Sciatic nerve (tissue), 2 donors: ENCODE data around the gene PPA1. TPM values are rescaled to one million over a fixed set of nuclear protein-coding genes. Genes with fewer than 3 reads are reported as not detected.
"Not testable (repeated sequence)": the region's sequence is repeated elsewhere in the genome, so short reads cannot be mapped to it uniquely, and the experiment has no call there.

Experiments
- ATAC-seq: fragments of 200-7000 bp; cut with Tn5 transposase; one replicate; pipeline ENCODE4 v1.9.1; 2020; ENCODE audit warnings: mild to moderate bottlenecking, moderate library complexity
- DNase-seq: peaks from one replicate; pipeline ENCODE4 v3.0.0-alpha.2; 2020; ENCODE audit warnings: low spot score
- intact Hi-C: fragments of 100-400 bp; cut with DNase I; formaldehyde crosslinking; loops from one replicate; pipeline ENCODE4 v1.14.2; 2022
- total RNA-seq: library from RNA; stranded (reverse); fragmentation: NEBNext Ultra II Directional; extraction: Animal tissue kit (Norgen Biotek cat#: 25700); gene quantifications from one replicate; pipeline ENCODE4 v1.2.1, GENCODE V29; 2021
- donor health status: DM: no; HTN: no; CAD: no.
- donor health status: DM: no; HTN: no; CAD: no.

PPA1 gene
- total RNA-seq, 1 donor from 2014 or later, result 114 TPM

GRCh38 chr10:70179209-70179608 is 54.0 kb downstream of the PPA1 start:
- intact Hi-C loops, DNase-seq, ATAC-seq: not testable (repeated sequence)

GRCh38 chr10:70178139-70178725 is 55.0 kb downstream of the PPA1 start:
- DNase-seq (no peak), ATAC-seq (no peak)
- intact Hi-C loops, result no loop called here

GRCh38 chr10:70176441-70176840 is 56.8 kb downstream of the PPA1 start:
- no peak for DNase-seq
- intact Hi-C loops, result no loop called here
- ATAC-seq, result no peak

- intact Hi-C loops, result no loop called here
- ATAC-seq (no peak), DNase-seq (no peak)
Observed at GRCh38 chr10:70175516-70175915, 57.7 kb downstream of the PPA1 start.

DNA sequence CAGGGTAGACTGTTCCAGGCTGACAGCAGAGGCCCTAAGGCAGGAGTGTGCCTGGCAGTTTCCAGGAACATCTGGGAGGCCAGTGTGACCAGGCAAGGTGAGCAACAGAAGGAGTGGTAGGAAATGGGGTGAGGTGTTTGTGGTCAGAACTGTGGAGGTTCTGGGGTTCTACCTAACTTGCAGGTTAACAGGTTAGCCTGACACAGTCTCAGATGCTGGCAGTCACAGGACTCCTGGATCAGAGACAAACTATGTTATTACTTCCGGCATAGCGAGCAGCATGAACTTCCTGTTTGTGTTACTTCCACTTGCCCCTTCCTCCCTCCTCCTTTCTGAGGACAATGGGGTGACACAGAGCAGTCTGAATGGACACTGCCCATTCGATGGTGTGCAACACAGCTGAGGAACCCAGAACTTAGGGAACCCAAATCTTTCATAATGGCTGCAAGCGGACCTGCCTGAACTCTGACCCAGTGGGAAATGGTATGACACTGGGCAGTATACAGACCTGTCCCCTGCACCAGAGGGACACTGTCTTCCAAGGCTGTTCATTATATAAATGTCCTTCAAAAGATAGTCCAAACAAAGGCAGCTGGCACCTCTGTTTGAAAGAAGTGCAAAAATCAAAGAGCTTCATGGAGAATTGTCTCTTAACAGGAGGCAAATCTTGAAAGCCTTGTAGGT is 59.0 kb downstream of the PPA1 start:
- ATAC-seq (no peak), DNase-seq (no peak)
- intact Hi-C loops, result no loop called here

DNA sequence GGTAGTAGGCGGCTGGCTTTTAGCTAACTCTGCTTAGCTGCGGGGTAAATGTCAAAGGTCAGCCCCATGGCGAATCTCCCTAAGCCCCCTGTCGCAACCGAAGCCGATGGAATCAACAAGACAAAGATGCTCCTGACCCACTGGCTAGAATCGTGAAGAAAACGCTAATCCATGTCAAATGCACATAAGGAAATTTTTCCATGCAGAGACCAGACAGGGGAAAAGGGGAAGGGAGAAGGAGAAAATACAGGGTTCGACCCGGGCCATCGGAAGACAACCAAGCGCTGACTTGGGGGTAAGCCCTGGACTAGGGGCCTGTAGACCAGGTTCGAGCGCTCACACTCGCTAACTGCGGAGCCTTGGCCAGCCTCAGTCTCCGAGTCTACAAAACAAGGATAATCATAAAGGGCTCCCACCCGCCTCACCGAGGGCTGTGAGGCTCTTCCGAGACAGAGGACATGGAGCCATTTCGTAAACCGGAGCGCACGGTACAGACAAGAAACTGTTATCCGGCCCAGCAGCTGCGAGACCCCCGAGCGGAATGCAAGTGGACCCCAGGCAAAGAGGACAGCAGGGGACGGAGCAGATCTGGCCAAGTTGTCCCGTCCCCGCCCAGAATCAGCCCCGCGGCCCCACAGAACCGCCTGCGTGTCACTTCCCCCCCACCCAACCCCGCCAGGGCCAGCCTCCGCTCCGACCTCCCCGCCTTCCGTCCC is 63.4 kb downstream of the PPA1 start:
- intact Hi-C loops, result no loop called here
- DNase-seq (peak; percentile 66), ATAC-seq (peak; percentile 14)

DNA sequence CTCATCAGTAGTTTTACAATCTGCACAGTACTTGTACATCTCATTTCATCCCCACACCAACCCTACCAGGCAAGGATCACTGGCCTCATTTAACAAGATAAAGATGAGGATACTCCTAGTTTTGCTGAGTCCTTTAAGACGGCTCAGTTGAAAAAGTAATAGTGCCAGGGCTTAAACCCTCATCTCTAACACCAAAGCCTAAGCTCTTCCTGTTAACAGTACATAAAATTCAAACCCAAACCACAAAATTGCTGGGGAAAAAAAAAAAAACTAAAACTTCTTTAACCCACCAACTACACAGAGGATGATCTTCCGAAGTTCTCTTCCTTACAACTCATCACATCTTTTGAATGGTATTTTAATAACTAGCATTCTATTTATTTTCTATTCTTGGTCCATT is 64.2 kb downstream of the PPA1 start:
- ATAC-seq, result no peak
- DNase-seq, result no peak
- intact Hi-C loops, result no loop called here

- DNase-seq (no peak), ATAC-seq (no peak)
- intact Hi-C loops, result no loop called here
Observed at GRCh38 chr10:70167246-70167645, 66.0 kb downstream of the PPA1 start.

- intact Hi-C loops, result no loop called here
- no peak for ATAC-seq
- DNase-seq, result no peak
Observed at GRCh38 chr10:70166394-70166793, 66.8 kb downstream of the PPA1 start.

GRCh38 chr10:70164163-70164562 is 69.1 kb downstream of the PPA1 start:
- no peak for DNase-seq
- no peak for ATAC-seq
- intact Hi-C loops, result no loop called here

GRCh38 chr10:70163448-70163847 is 69.8 kb downstream of the PPA1 start:
- no peak for ATAC-seq
- no peak for DNase-seq
- intact Hi-C loops, result no loop called here

GRCh38 chr10:70162892-70163201 is 70.4 kb downstream of the PPA1 start:
- DNase-seq (no peak), ATAC-seq (no peak)
- intact Hi-C loops, result no loop called here

- ATAC-seq (no peak), DNase-seq (no peak)
- intact Hi-C loops, result no loop called here
Observed at GRCh38 chr10:70162151-70162891, 70.9 kb downstream of the PPA1 start.

DNA sequence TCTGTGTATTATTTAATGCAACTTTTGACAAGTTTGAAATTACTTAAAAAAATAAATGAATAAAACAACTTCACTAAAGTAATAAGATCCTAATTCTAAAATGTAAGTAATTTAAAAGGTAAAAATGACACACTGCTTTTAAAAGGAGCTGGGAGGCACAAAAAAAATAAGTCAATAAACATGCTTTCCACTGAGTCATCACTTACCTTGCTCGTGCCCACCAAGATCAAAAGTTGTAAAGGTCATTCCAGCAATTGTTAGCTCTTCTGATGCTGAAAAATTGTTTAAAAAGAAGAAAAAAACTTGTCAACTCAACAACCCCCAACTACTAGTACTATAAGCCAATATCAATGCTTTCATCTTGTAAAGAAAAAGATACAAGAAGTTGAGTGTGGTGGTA is 72.4 kb downstream of the PPA1 start:
- intact Hi-C loops, result no loop called here
- ATAC-seq (no peak), DNase-seq (no peak)

DNA sequence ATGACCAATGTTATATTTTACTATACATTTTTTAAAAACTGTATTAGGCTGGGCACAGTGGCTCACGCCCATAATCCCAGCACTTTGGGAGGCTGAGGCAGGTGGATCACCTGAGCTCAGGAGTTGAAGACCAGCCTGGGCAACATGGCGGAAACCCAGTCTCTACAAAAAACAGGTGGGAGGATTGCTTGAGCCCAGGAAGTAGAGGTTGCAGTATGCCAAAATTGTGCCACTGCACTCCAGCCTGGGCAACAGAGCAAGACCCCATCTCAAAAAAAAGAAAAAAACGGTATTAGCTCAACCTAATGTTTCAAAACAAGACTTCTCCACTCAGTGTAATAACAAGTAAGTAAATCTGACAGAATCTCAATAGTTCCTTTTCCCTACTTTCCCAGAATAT is 73.9 kb downstream of the PPA1 start:
- ATAC-seq, result not testable (repeated sequence)

GRCh38 chr10:70158113-70158512 is 75.1 kb downstream of the PPA1 start:
- ATAC-seq, result no peak
- intact Hi-C loops, result no loop called here

More for the DNA sequence above, 73.9 kb downstream of the PPA1 start:
- DNase-seq, intact Hi-C loops: not testable (repeated sequence)

GRCh38 chr10:70155255-70155838 is 77.9 kb downstream of the PPA1 start:
- intact Hi-C loops, result no loop called here
- DNase-seq (no peak), ATAC-seq (no peak)

More at GRCh38 chr10:70158113-70158512, 75.1 kb downstream of the PPA1 start:
- no peak for DNase-seq
